Vagina (tissue), 2 donors: ENCODE measurements around the gene NETO2. TPM values are rescaled to one million over a fixed set of nuclear protein-coding genes. Genes with fewer than 3 reads are reported as not detected.

Experiments
- DNase-seq, 2 donors: peaks; one replicate each; pipeline ENCODE4 v3.0.0-alpha.2; 2017; ENCODE audit errors: extremely low spot score in 2 of 2
- H3K27ac ChIP-seq: fragments of 200-600 bp; sonication (generic); one replicate; pipeline ENCODE4 v1.5.1; 2019
- H3K27me3 ChIP-seq: fragments of 200-600 bp; sonication (generic); one replicate; pipeline ENCODE4 v1.5.1; 2019
- H3K36me3 ChIP-seq, 2 donors: fragments of 200-600 bp; sonication (generic); one replicate each; pipeline ENCODE4 v1.5.1; 2017 to 2019
- H3K4me1 ChIP-seq: fragments of 200-600 bp; sonication (generic); one replicate; pipeline ENCODE4 v1.5.1; 2019
- H3K4me3 ChIP-seq, 2 donors: fragments of 200-600 bp; sonication (generic); 1 replicate in 1 of 2; 2 replicates in 1 of 2; pipeline ENCODE4 v1.5.1; 2016 to 2019
- H3K9me3 ChIP-seq: fragments of 200-600 bp; sonication (generic); one replicate; pipeline ENCODE4 v1.5.1; 2019
- CTCF ChIP-seq, 3 experiments: fragments of 450-650 bp in 2 of 3; fragments of 200-600 bp in 1 of 3; sonication (generic) in 1 of 3; IDR thresholded peaks; one replicate each; pipeline ENCODE4 v1.5.1; 2017 to 2019; ENCODE audit warnings: antibody characterized with exemption in 3 of 3, mild to moderate bottlenecking in 2 of 3, moderate library complexity in 2 of 3
- POLR2A ChIP-seq, 2 donors: fragments of 450-650 bp; IDR thresholded peaks; one replicate each; pipeline ENCODE4 v1.6.1; 2017; ENCODE audit warnings: antibody characterized with exemption in 2 of 2, mild to moderate bottlenecking in 2 of 2, moderate library complexity in 2 of 2
- POLR2AphosphoS5 ChIP-seq, 2 donors: sonication (generic); formaldehyde crosslinking; IDR thresholded peaks; one replicate each; pipeline ENCODE4 v1.9.0; 2017; ENCODE audit warnings: antibody characterized with exemption in 2 of 2, mild to moderate bottlenecking in 2 of 2, low read depth in 1 of 2; ENCODE audit not compliant: insufficient read depth in 1 of 2
- intact Hi-C: fragments of 100-400 bp; cut with DNase I; formaldehyde crosslinking; loops from one replicate; pipeline ENCODE4 v1.15.1; 2023
- total RNA-seq: library from RNA; depleted of rRNA; stranded (reverse); fragments of >200 nt; gene quantifications from one replicate; pipeline ENCODE4 v1.2.3, GENCODE V29; 2016

Gene NETO2
- total RNA-seq, 1 donor from 2014 or later, result 2.7 TPM

- no peak for DNase-seq
- Histone ChIP-seq H3K36me3 (no peaks in the 10 kb centered on the region), H3K4me3 (no peak overlapping the region), H3K27me3 (no peaks in the 10 kb centered on the region), H3K9me3 (no peaks in the 10 kb centered on the region), H3K4me1 (no peaks in the 10 kb centered on the region), H3K27ac (no peak overlapping the region)
- intact Hi-C loops, result no loop called here
- TF ChIP-seq CTCF (IDR thresholded peaks at IDR 0.05), result no peak
- TF ChIP-seq POLR2A (IDR thresholded peaks at IDR 0.05), result no peak
- TF ChIP-seq POLR2AphosphoS5 (IDR thresholded peaks at IDR 0.05; ENCODE audit: insufficient read depth in 1 of 2, low read depth in 1 of 2), result no peak
Measured at GRCh38 chr16:47134550-47134949, 9.2 kb downstream of the NETO2 start.

- Histone ChIP-seq H3K9me3 (no peaks in the 10 kb centered on the region), H3K27ac (no peak overlapping the region), H3K4me1 (no peaks in the 10 kb centered on the region), H3K27me3 (no peaks in the 10 kb centered on the region), H3K4me3 (no peak overlapping the region), H3K36me3 (no peaks in the 10 kb centered on the region)
- intact Hi-C loops, result no loop called here
- no peak for TF ChIP-seq CTCF (IDR thresholded peaks at IDR 0.05)
- TF ChIP-seq POLR2A (IDR thresholded peaks at IDR 0.05), result no peak
- TF ChIP-seq POLR2AphosphoS5 (IDR thresholded peaks at IDR 0.05; ENCODE audit: insufficient read depth in 1 of 2, low read depth in 1 of 2), result no peak
- DNase-seq, result no peak
Measured at GRCh38 chr16:47132308-47132707, 11.4 kb downstream of the NETO2 start.

GRCh38 chr16:47129755-47130435 is 13.8 kb downstream of the NETO2 start:
- no peak for DNase-seq
- TF ChIP-seq CTCF (IDR thresholded peaks at IDR 0.05), result no peak
- no peak for TF ChIP-seq POLR2AphosphoS5 (IDR thresholded peaks at IDR 0.05; ENCODE audit: insufficient read depth in 1 of 2, low read depth in 1 of 2)
- TF ChIP-seq POLR2A (IDR thresholded peaks at IDR 0.05), result no peak
- Histone ChIP-seq H3K4me3 (no peak overlapping the region), H3K27ac (no peak overlapping the region), H3K36me3 (no peaks in the 10 kb centered on the region), H3K27me3 (no peaks in the 10 kb centered on the region), H3K9me3 (no peaks in the 10 kb centered on the region), H3K4me1 (no peaks in the 10 kb centered on the region)
- intact Hi-C loops, result no loop called here

GRCh38 chr16:47127541-47127940 is 16.2 kb downstream of the NETO2 start:
- H3K9me3 ChIP-seq, result no peaks in the 10 kb centered on the region
- H3K36me3 ChIP-seq, result no peaks in the 10 kb centered on the region
- no peaks in the 10 kb centered on the region for H3K27me3 ChIP-seq
- H3K27ac ChIP-seq, result no peak overlapping the region
- intact Hi-C loops, result no loop called here
- TF ChIP-seq POLR2AphosphoS5 (IDR thresholded peaks at IDR 0.05; ENCODE audit: insufficient read depth in 1 of 2, low read depth in 1 of 2), result no peak
- TF ChIP-seq POLR2A (IDR thresholded peaks at IDR 0.05), result no peak
- TF ChIP-seq CTCF (IDR thresholded peaks at IDR 0.05), result no peak
- H3K4me1 ChIP-seq, result no peaks in the 10 kb centered on the region
- H3K4me3 ChIP-seq, result no peak overlapping the region
- DNase-seq, result no peak

GRCh38 chr16:47125757-47126156 is 18.0 kb downstream of the NETO2 start:
- TF ChIP-seq POLR2AphosphoS5 (IDR thresholded peaks at IDR 0.05; ENCODE audit: insufficient read depth in 1 of 2, low read depth in 1 of 2), result no peak
- no peak for TF ChIP-seq CTCF (IDR thresholded peaks at IDR 0.05)
- no peak for TF ChIP-seq POLR2A (IDR thresholded peaks at IDR 0.05)
- Histone ChIP-seq H3K4me3 (no peak overlapping the region), H3K36me3 (no peaks in the 10 kb centered on the region), H3K9me3 (no peaks in the 10 kb centered on the region), H3K27me3 (no peaks in the 10 kb centered on the region), H3K4me1 (no peaks in the 10 kb centered on the region), H3K27ac (no peak overlapping the region)
- intact Hi-C loops, result no loop called here
- DNase-seq, result no peak
